HepG2 (cell line): Measurements from ENCODE around the gene FHIT. TPM values are rescaled to one million over a fixed set of nuclear protein-coding genes. Genes with fewer than 3 reads are reported as not detected.

Experiments
- ZBTB40 ChIP-seq, 2 experiments: fragments of 450-650 bp in 1 of 2; sonication (generic) in 1 of 2; formaldehyde crosslinking in 1 of 2; IDR thresholded peaks; 2 replicates each; pipeline versions ENCODE4 v1.6.1 to v1.8.0; 2016 to 2022; ENCODE audit warnings: antibody characterized with exemption in 1 of 2, mild to moderate bottlenecking in 1 of 2, missing genetic modification reagents in 1 of 2
- ZNF780A ChIP-seq: sonication (generic); formaldehyde crosslinking; IDR thresholded peaks from 2 replicates; pipeline ENCODE4 v1.8.0; 2022; ENCODE audit warnings: mild to moderate bottlenecking, missing genetic modification reagents, moderate library complexity
- polyA plus RNA-seq, 8 experiments: library from polyadenylated mRNA; depleted of rRNA in 3 of 8; stranded (reverse) in 7 of 8; unstranded in 1 of 8; fragments of >200 nt; fragmentation: Illumina TruSeq in 4 of 8; extraction: Trizol in 4 of 8; gene quantifications; 2 replicates each; pipeline versions ENCODE4 v1.2.1 to v1.2.3, GENCODE V29; 2011 to 2016; ENCODE audit warnings: low read depth in 4 of 8, missing spikeins in 1 of 8, mixed read lengths in 1 of 8; ENCODE audit not compliant: insufficient read depth in 1 of 8
- total RNA-seq, 5 experiments: library from RNA; depleted of rRNA; stranded (reverse); fragments of >200 nt; fragmentation: Illumina TruSeq; extraction: Trizol; gene quantifications; 2 replicates each; pipeline ENCODE4 v1.2.3, GENCODE V29; 2016; ENCODE audit warnings: low read depth in 1 of 5
- TF ChIP-seq, protein P1 (sequence below): sonication (generic); formaldehyde crosslinking; IDR thresholded peaks from 2 replicates; pipeline ENCODE4 v1.8.0; 2022; ENCODE audit warnings: missing genetic modification reagents, low read depth, mild to moderate bottlenecking, borderline replicate concordance

Gene FHIT
- total and polyA plus RNA-seq, 2 of the 13 experiments (the other 11 are each of a cell fraction or from before 2014, with no cell fraction given) = 4.0 to 4.6 TPM

GRCh38 chr3:60388731-60389130 lies 862.5 kb downstream of the FHIT start (continued):
- no peak for TF ChIP-seq ZBTB40 (IDR thresholded peaks at IDR 0.05)
- TF ChIP-seq ZBTB40 (CRISPR knock-in tag; IDR thresholded peaks at IDR 0.05) = no peak
- TF ChIP-seq, protein P1, sequence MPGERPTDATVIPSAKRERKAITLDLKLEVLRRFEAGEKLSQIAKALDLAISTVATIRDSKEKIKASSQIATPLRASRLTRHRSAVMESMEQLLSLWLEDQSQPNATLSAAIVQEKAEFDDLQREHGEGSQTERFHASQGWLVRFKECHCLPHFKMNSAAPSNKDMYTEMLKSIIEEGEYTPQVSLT = no peak
- no peak for TF ChIP-seq ZNF780A (CRISPR knock-in tag)
- TF ChIP-seq, all 625 proteins: peak for 0
